NCI-H2171 treated with DMSO at 0.1 percent for 48 hours (cell line): ENCODE data around the gene CDK5RAP2.

Experiments
- DNase-seq: peaks from one replicate; lab custom pipeline; 2025; lab: John Stamatoyannopoulos, UW

CDK5RAP2 gene

DNA sequence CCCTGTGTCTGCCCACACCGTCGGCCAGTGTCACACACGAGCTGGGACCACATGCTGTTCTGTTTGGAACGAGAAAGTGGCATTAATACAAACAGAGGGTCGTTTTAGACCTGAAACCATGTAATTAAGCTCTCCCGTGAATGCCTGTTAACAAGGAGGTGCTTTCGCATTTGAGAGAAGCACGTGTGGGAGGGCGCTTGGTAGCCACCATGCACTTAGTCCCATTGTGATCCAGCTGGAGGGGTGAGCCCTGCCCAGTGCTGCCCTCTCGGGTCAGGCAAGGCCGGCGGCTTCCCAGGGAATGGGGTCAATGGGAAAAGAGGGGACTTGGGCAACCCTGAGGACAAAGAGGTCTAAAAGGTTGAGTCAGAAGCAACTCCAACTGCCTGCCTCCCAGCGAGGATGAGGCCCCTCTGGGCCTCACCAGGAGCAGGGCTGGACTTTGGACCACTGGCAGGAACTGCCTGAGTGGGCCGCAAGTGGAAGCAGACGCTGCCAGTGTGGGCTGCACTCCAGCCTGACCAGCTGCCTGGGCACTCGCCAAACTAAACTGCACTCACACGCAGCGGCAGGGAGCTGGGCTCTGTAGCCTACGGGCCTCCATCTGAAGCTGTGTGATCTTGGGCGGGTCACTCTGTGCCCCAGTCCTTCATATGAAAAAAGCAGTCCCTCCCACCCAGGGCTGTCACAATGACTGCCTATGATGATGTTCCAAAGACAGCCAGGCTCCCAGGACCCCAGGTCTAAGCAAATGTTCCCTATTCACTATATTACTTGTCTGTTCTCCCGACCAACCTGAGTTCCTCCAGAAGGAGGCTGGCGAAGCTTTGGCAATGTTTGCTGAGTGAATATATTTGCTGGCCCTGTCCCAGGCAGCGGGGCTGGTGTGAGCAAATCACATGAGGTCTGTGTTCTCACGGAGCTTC, 195.7 kb downstream of the CDK5RAP2 start:
- no peak for DNase-seq

DNA sequence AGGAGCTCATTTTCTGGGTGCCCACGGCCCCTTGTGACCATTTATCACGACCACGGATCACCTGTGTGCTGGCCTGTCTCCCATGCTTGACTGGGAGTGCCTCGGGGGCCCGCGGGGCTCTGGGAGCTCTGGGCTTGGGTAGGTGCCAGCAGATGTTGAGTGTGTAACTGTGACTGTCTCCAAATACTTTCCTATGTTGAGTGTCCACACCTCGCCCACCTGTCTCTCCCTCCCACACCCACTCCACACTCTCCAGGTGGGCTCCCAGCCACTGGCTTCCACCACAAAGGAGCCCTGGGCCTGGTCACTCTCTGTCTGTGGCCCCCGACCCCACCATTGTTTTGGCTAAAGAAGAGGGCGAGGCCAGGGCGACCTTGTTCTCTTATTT, 196.4 kb downstream of the CDK5RAP2 start:
- no peak for DNase-seq

GRCh38 chr9:120382453-120382852, 197.5 kb downstream of the CDK5RAP2 start:
- no peak for DNase-seq

GRCh38 chr9:120381839-120382238, 198.1 kb downstream of the CDK5RAP2 start:
- DNase-seq: no peak

DNA sequence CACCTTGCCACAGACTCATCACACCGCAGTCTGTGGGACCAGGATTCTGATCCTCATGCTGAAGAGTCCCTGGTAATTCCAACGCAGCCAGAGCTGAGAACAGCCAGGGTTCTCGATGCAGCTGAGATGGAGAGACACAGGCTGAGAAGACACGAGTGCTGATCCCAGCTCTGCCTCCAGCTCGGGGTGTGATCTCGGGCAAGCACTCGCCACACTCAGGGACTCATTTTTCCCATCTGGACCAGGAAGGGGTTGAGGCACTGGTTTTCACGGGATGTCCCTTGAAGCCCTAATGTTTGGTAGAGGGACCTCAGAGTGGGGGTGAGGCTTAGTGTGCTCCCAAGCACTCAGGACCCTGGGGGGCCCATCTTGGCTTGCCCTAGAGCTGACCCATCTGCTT, 200.4 kb downstream of the CDK5RAP2 start:
- no peak for DNase-seq

DNA sequence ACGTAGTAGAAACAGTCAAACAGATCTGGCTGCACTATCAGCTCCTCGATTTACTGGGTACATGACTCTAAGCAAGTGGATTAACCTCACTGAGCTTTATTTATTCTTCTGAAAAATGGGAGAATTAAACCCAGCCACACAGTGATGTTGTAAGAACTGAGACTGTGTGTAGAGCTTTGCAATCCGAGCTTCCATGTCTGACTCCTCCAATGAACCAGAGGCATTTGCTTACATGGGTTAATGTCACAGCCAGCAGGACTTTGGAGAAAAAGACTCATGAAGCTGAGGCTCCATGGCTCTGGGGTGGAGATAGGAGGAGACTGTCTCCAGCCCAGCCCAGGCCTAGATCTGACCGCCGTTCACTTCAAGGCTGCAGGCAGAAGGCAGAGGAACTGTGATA, 201.3 kb downstream of the CDK5RAP2 start:
- DNase-seq: no peak

DNA sequence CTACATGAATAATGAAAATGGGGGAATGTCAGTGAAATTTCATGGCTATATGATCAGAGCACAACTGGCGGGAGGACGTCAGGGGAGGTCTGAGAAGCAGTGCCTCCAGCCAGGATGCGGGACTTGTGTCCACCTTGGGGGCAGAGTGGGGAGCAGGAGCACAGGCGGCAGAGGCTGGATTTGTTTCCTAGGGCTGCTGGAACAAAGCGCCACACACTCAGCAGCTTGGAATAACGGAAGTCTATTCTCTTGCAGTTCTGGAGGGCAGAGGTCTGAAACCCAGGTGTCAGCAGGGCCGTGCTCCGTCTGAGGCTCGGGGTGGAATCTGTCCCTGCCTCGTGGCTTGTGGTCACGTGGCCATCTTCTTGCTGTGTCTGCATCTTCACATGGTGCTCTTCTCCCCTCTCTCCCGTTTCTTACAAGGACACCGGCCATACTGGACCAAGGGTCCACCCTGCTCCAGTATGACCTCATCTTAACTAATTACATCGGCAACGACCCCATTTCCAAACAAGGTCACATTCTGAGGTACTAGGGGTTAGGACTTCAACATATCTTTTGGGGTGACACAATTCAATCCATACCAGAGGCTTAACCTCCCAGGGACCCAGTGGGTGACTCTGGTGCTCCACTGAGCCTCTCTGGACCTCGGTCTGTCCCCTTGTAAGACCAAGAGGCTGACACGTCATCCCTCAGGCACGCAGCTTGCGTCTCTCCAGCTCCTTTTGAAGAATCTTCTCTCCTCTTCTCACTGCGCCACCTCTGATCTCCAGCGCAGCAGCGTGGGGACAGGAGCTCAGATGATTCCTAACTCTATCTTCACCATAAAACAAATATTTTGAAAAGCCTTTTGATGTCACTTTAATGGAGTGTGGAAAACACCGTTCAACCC, 202.5 kb downstream of the CDK5RAP2 start:
- DNase-seq: no peak

- DNase-seq: no peak
Observed at GRCh38 chr9:120376101-120376500, 203.9 kb downstream of the CDK5RAP2 start.

DNA sequence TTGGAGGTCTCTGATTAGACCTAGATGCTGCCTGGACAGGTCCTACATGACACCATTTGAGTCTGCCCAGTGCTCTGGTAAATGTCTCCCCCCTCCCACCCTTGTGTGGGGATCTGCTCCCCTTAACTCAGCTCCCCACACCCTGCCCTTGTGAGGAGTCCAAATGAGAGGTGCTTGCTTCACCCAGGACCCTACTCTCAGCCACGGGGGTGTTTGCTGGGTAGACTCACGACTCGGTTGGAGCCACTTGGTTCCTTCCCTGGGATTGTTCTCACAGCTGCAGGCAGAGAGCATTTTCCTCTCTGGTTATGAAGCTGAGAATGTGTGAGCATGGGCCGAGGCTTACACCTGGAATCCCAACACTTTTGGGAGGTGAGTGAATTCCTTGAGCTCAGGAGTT, 204.7 kb downstream of the CDK5RAP2 start:
- DNase-seq: no peak

GRCh38 chr9:120374817-120375216, 205.2 kb downstream of the CDK5RAP2 start:
- no peak for DNase-seq

GRCh38 chr9:120374239-120374638, 205.7 kb downstream of the CDK5RAP2 start:
- DNase-seq: no peak

DNA sequence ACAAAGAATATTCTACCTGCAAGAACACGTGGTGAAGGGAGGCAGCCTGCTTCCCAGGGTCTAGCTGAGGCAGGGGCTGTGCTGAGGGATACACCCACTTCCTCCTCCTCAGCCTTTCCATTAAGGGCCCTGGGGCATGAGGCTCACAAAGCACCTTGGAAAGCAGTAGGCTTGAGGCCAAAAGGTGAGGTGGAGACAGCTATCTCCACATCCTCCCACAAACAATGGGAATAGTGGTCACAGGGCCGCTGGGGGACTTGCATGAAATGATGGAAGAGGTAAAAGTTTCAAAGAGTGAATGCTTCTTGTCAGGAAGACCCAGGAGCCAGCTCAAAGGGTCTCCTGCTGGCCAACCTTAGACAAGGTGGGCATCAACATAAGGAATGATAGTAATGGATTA, 207.9 kb downstream of the CDK5RAP2 start:
- no peak for DNase-seq

GRCh38 chr9:120369608-120370220, 210.3 kb downstream of the CDK5RAP2 start:
- DNase-seq: no peak

- DNase-seq: peak; percentile 15
Observed at GRCh38 chr9:120368799-120369198, 211.2 kb downstream of the CDK5RAP2 start.

- no peak for DNase-seq
Observed at GRCh38 chr9:120366644-120367019, 213.3 kb downstream of the CDK5RAP2 start.

DNA sequence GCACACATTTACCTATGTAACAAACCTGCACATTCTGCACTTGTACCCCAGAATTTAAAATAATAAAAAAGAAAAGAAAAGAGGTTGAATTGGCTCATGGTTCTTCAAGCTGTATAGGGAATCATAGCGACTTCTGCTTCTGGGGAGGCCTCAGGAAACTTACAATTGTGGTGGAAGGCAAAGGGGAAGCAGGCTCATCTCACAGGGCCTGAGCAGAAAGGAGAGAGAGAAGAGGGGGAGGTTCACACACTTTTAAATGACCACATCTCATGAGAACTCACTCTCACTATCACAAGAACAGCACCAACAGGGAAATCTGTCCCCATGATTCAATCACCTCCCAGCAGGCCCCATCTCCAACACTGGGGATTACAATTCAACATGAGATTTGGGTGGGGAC, 214.6 kb downstream of the CDK5RAP2 start:
- DNase-seq: no peak

DNA sequence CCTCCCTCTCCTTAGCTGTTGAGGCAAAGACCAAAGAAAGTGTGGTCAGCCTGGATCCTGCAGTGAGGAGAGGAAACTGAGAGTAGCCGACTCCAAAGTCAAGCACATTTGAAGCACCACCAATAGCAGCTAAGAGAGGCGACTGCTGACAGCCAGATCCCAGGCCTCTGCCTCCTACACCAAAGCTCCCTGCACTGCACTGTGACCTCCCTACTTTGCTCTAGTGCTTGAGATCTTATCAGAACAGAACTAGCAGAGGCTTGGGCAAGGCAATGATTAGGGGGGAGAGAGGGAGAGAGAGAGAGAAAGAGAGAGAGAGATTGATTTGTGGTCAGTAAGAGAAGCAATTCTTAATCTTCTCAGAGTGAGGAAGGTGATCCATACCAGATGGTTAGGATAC, 216.3 kb downstream of the CDK5RAP2 start:
- DNase-seq: no peak

- no peak for DNase-seq
Observed at GRCh38 chr9:120362446-120362845, 217.5 kb downstream of the CDK5RAP2 start.

- no peak for DNase-seq
Observed at GRCh38 chr9:120361551-120361950, 218.4 kb downstream of the CDK5RAP2 start.

DNA sequence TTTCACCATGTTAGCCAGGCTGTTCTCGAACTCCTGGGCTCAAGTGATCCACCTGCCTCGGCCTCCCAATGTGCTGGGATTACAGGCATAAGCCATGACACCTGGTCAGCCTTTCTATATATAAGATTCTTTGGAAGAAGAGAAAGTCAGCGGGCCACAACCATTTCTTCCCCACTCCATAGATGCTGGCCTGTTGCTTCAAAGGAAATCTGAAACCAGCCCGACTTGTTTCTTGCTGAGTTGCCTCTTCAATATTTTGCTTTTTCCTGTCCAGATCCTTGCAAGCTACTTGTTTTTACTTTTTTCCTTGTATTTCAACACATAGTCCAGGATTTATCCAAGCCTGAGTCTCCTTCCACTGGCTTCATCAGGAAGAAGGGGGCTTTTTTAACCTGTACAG, 219.5 kb downstream of the CDK5RAP2 start:
- no peak for DNase-seq

DNA sequence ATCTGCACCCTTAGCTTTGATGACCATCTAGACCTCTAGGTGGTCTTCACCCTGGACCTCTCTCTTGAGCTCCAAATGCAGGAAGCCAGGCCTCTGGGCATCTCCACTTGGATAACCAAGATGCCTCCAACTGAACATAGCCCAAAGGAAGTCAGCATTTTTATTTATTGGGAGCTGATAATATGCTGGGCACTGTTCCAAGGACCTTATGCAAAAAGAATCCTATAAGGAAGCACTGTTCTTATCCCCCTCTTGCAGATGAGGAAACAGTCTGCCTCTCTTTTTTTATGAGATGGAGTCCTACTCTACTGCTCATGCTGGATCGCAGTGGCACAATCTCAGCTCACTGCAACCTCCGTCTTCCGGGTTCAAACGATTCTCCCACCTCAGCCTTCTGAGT, 219.9 kb downstream of the CDK5RAP2 start:
- DNase-seq: no peak

DNA sequence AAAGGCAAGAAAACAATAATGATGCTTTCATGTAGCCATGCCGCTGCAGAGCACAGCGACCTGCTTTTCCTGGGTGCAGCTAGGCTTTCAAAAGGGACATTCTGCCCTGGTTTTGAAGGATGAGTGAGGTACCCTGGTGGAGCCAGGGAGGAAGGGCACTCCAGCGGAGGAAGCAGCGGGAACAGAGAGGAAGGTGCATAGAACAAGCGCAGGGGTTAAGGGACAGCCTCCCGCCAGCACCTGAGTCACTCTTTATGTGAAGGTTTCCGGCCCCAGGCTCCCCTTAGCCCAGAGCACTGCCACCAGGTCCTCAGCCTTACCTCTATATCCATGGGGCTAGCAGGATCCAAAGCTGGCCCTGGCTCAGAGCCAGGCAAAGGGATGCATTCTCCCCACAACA, 221.1 kb downstream of the CDK5RAP2 start:
- DNase-seq: no peak

GRCh38 chr9:120353506-120353905, 226.5 kb downstream of the CDK5RAP2 start:
- DNase-seq: no peak
